HCT116 (cell line): Measurements from ENCODE around the gene RFX2. TPM values are rescaled to one million over a fixed set of nuclear protein-coding genes. Genes with fewer than 3 reads are reported as not detected.

Source experiments
- ATAC-seq: fragments of 200-7000 bp; cut with Tn5 transposase; 2 replicates; pipeline ENCODE4 v1.9.1; 2020; ENCODE audit warnings: mild to moderate bottlenecking, moderate library complexity
- BruUV-seq: library from RNA; stranded (reverse); fragments of 400-500 nt; replicated peaks from 2 replicates; lab custom pipeline; 2021; lab: Mats Ljungman, UMichigan
- CTCF ChIA-PET: fragments of 300-600 bp; sonication (Branson Sonifier 250); formaldehyde crosslinking; loops from one replicate; lab custom pipeline; 2021; ENCODE audit warnings: antibody characterized with exemption; lab: Charles Lee
- POLR2A ChIA-PET: fragments of 300-600, 350-600 bp; sonication (Branson Sonifier 250); formaldehyde crosslinking; loops from one replicate; lab custom pipeline; 2021; ENCODE audit warnings: antibody characterized with exemption; lab: Charles Lee
- RAD21 ChIA-PET, 2 experiments: fragments of 300-600 bp; sonication (Branson Sonifier 250); formaldehyde crosslinking; loops; one replicate each; lab custom pipeline; 2023; ENCODE audit warnings: low total read pairs in 2 of 2; ENCODE audit not compliant: uncharacterized antibody in 2 of 2, unreplicated experiment in 2 of 2, low non-redundant PET in 1 of 2; lab: Charles Lee
- DNase-seq: peaks from one replicate; pipeline ENCODE4 v3.0.0-alpha.2; 2010; ENCODE audit warnings: low read depth, low spot score
- H2AFZ ChIP-seq: fragments of 200-600 bp; shearing (Covaris generic), sonication (generic); 2 replicates; pipeline ENCODE4 v1.6.1; 2017; ENCODE audit warnings: low read depth, mixed run types, mixed read lengths, antibody characterized with exemption, low read length; ENCODE audit not compliant: poor library complexity, severe bottlenecking
- H3K27ac ChIP-seq: 2 replicates; pipeline ENCODE4 v1.5.1; 2012; ENCODE audit warnings: low read depth, low read length
- H3K27me3 ChIP-seq: fragments of 200-600 bp; sonication (generic); 2 replicates; pipeline ENCODE4 v1.6.1; 2016; ENCODE audit warnings: mixed run types, low read length, mixed read lengths; ENCODE audit not compliant: insufficient read depth
- H3K36me3 ChIP-seq, 2 experiments: fragments of 200-500 bp in 1 of 2; fragments of 200-600 bp in 1 of 2; sonication (Bioruptor generic) in 1 of 2; sonication (generic) in 1 of 2; 2 replicates each; pipeline versions ENCODE4 v1.5.1 to v1.6.1; 2014 to 2016; ENCODE audit warnings: low read length in 2 of 2, inconsistent platforms in 1 of 2, mixed read lengths in 1 of 2, mixed run types in 1 of 2; ENCODE audit not compliant: insufficient read depth in 2 of 2, control insufficient read depth in 1 of 2
- H3K4me1 ChIP-seq, 2 experiments: fragments of 200-600 bp in 1 of 2; sonication (generic) in 1 of 2; 2 replicates each; pipeline versions ENCODE4 v1.5.1 to v1.6.1; 2012 to 2017; ENCODE audit warnings: low read length in 2 of 2, inconsistent platforms in 1 of 2, mild to moderate bottlenecking in 1 of 2, mixed read lengths in 1 of 2, mixed run types in 1 of 2, moderate library complexity in 1 of 2; ENCODE audit not compliant: insufficient read depth in 2 of 2, control insufficient read depth in 1 of 2
- H3K4me2 ChIP-seq: fragments of 200-600 bp; sonication (generic); 2 replicates; pipeline ENCODE4 v1.6.1; 2017; ENCODE audit warnings: mixed run types, low read length, mixed read lengths
- H3K4me3 ChIP-seq, 2 experiments: fragments of 200-600 bp in 1 of 2; sonication (generic) in 1 of 2; replicated peaks in 1 of 2; 2 replicates each; pipeline ENCODE4 v1.5.1; 2011 to 2016; ENCODE audit warnings: low read length in 2 of 2, control low read depth in 1 of 2, low read depth in 1 of 2, mild to moderate bottlenecking in 1 of 2, mixed read lengths in 1 of 2, mixed run types in 1 of 2
- H3K79me2 ChIP-seq: fragments of 200-600 bp; sonication (generic); 2 replicates; pipeline ENCODE4 v1.6.1; 2017; ENCODE audit warnings: mild to moderate bottlenecking, mixed run types, low read length, moderate library complexity, mixed read lengths; ENCODE audit not compliant: insufficient read depth
- H3K9ac ChIP-seq: fragments of 200-600 bp; sonication (generic); 2 replicates; pipeline ENCODE4 v1.6.1; 2016; ENCODE audit warnings: low read length, mixed read lengths
- H3K9me2 ChIP-seq: fragments of 200-600 bp; sonication (generic), shearing (Covaris generic); 2 replicates; pipeline ENCODE4 v1.6.1; 2017; ENCODE audit warnings: mixed run types, mild to moderate bottlenecking, moderate library complexity; ENCODE audit not compliant: insufficient read depth
- H3K9me3 ChIP-seq, 2 experiments: fragments of 200-500 bp in 1 of 2; fragments of 200-600 bp in 1 of 2; sonication (Bioruptor generic) in 1 of 2; sonication (generic) in 1 of 2; 2 replicates each; pipeline ENCODE4 v1.6.1; 2014 to 2017; ENCODE audit warnings: low read length in 2 of 2, mixed read lengths in 2 of 2, inconsistent platforms in 1 of 2, low read depth in 1 of 2, mild to moderate bottlenecking in 1 of 2, mixed run types in 1 of 2, moderate library complexity in 1 of 2; ENCODE audit not compliant: control insufficient read depth in 1 of 2, insufficient read depth in 1 of 2
- H4K20me1 ChIP-seq: fragments of 200-600 bp; sonication (generic), shearing (Covaris generic); 2 replicates; pipeline ENCODE4 v1.6.1; 2017; ENCODE audit warnings: mixed run types, mild to moderate bottlenecking, moderate library complexity; ENCODE audit not compliant: insufficient read depth
- ATF3 ChIP-seq: IDR thresholded peaks from 2 replicates; pipeline ENCODE4 v1.6.1; 2012
- CEBPB ChIP-seq: IDR thresholded peaks from 2 replicates; pipeline ENCODE4 v1.6.1; 2012; ENCODE audit warnings: low read depth
- CTCF ChIP-seq, 3 experiments: fragments of 200-600 bp in 1 of 3; sonication (generic) in 1 of 3; IDR thresholded peaks in 2 of 3; conservative IDR thresholded peaks in 1 of 3; 2 replicates each; pipeline ENCODE4 v1.5.1; 2012 to 2017; ENCODE audit warnings: low read depth in 2 of 3, low read length in 2 of 3, antibody characterized with exemption in 1 of 3, borderline replicate concordance in 1 of 3, control low read depth in 1 of 3, mild to moderate bottlenecking in 1 of 3, mixed read lengths in 1 of 3, mixed run types in 1 of 3, moderate library complexity in 1 of 3; ENCODE audit not compliant: insufficient read depth in 1 of 3
- EGR1 ChIP-seq: IDR thresholded peaks from 2 replicates; pipeline ENCODE4 v1.6.1; 2012; ENCODE audit warnings: low read depth
- ELF1 ChIP-seq: IDR thresholded peaks from 2 replicates; pipeline ENCODE4 v1.6.1; 2012; ENCODE audit warnings: low read depth, borderline replicate concordance
- FOSL1 ChIP-seq: IDR thresholded peaks from 2 replicates; pipeline ENCODE4 v1.6.1; 2012; ENCODE audit warnings: low read depth
- JUND ChIP-seq: IDR thresholded peaks from 2 replicates; pipeline ENCODE4 v1.6.1; 2012
- MAX ChIP-seq: IDR thresholded peaks from 2 replicates; pipeline ENCODE4 v1.6.1; 2012
- POLR2A ChIP-seq: IDR thresholded peaks from 2 replicates; pipeline ENCODE4 v1.7.0; 2011; ENCODE audit warnings: borderline replicate concordance; ENCODE audit not compliant: insufficient read depth, insufficient read length; ENCODE audit errors: extremely low read depth
- POLR2AphosphoS5 ChIP-seq: IDR thresholded peaks from 2 replicates; pipeline ENCODE4 v1.6.1; 2011; ENCODE audit warnings: mild to moderate bottlenecking, low read depth, low read length, moderate library complexity
- RAD21 ChIP-seq: IDR thresholded peaks from 2 replicates; pipeline ENCODE4 v1.6.1; 2012; ENCODE audit warnings: low read depth, mild to moderate bottlenecking
- TCF7L2 ChIP-seq: IDR thresholded peaks from 2 replicates; pipeline ENCODE4 v1.7.0; 2011; ENCODE audit warnings: borderline replicate concordance, inconsistent platforms; ENCODE audit not compliant: insufficient read depth, insufficient read length; ENCODE audit errors: extremely low read depth
- ZFX ChIP-seq: fragments of 450-650 bp; IDR thresholded peaks from 2 replicates; pipeline ENCODE4 v1.6.1; 2017
- ZNF274 ChIP-seq: fragments of 200-500 bp; sonication (Bioruptor generic); IDR thresholded peaks from 2 replicates; pipeline ENCODE4 v1.6.1; 2014; ENCODE audit warnings: mild to moderate bottlenecking, low read depth, low read length, inconsistent platforms
- intact Hi-C: fragments of 100-400 bp; cut with micrococcal nuclease; formaldehyde crosslinking; loops from 2 replicates; pipeline ENCODE4 v1.10.0; 2022
- total RNA-seq: library from RNA; stranded (reverse); gene quantifications from one replicate; pipeline ENCODE4 v1.2.1, GENCODE V29; 2021; ENCODE audit not compliant: unreplicated experiment

The RFX2 gene
- total RNA-seq, 1 experiment from 2014 or later: 13.7 TPM

GRCh38 chr19:6138511-6138910 is 28.2 kb upstream of the RFX2 start:
- no peak overlapping the region for H2AFZ ChIP-seq
- ChIA-PET POLR2A (no interaction called here), RAD21 (no interaction called here), CTCF (no interaction called here)
- TF ChIP-seq ZFX (no peak), POLR2AphosphoS5 (no peak), POLR2A (no peak), ZNF274 (no peak), FOSL1 (no peak), JUND (no peak), EGR1 (no peak), ATF3 (no peak), CEBPB (no peak), RAD21 (no peak), ELF1 (no peak), TCF7L2 (no peak), CTCF (IDR thresholded peaks at IDR 0.05 in 2 of 3, conservative IDR thresholded peaks at IDR 0.05 in 1 of 3; ENCODE audit: borderline replicate concordance in 1 of 3, insufficient read depth in 1 of 3, low read depth in 2 of 3, low read length in 2 of 3) (no peak), MAX (no peak)
- H3K9me3 ChIP-seq: no peaks in the 10 kb centered on the region
- H3K27ac ChIP-seq: no peak overlapping the region
- no peak overlapping the region for H3K9ac ChIP-seq
- H3K9me2 ChIP-seq: no peaks in the 10 kb centered on the region
- no peaks in the 10 kb centered on the region for H3K79me2 ChIP-seq
- no peak for DNase-seq
- no peaks in the 10 kb centered on the region for H3K4me1 ChIP-seq
- ATAC-seq: no peak
- no peaks in the 10 kb centered on the region for H3K36me3 ChIP-seq
- no peaks in the 10 kb centered on the region for H4K20me1 ChIP-seq
- intact Hi-C loops: no loop called here
- no TSS peak for BruUV-seq
- no peak overlapping the region for H3K4me3 ChIP-seq
- H3K4me2 ChIP-seq: no peak overlapping the region
- H3K27me3 ChIP-seq: no peaks in the 10 kb centered on the region
